GM12865 (cell line): ENCODE results near the gene MAMSTR.

Source experiments
- DNase-seq: peaks from one replicate; pipeline ENCODE4 v3.0.0; 2010; ENCODE audit warnings: low read depth
- H3K4me3 ChIP-seq: 2 replicates; pipeline ENCODE4 v1.5.1; 2011; ENCODE audit warnings: mild to moderate bottlenecking, low read depth, low read length, control low read depth
- CTCF ChIP-seq: IDR thresholded peaks from 2 replicates; pipeline ENCODE4 v1.5.1; 2011; ENCODE audit warnings: low read length, control low read depth, low read depth, inconsistent platforms; ENCODE audit not compliant: insufficient read depth; ENCODE audit errors: missing control alignments

Gene MAMSTR

GRCh38 chr19:48674216-48674809 lies 45.2 kb downstream of the MAMSTR start:
- no peak for DNase-seq
- no peak for TF ChIP-seq CTCF
- no peak overlapping the region for H3K4me3 ChIP-seq

- TF ChIP-seq CTCF: no peak
- H3K4me3 ChIP-seq: no peak overlapping the region
- DNase-seq: no peak
Observed at GRCh38 chr19:48673436-48674100, 46.0 kb downstream of the MAMSTR start.

- no peak within 1 kb of the TSS for H3K4me3 ChIP-seq
- DNase-seq: no peak
- no peak for TF ChIP-seq CTCF
Observed at GRCh38 chr19:48672994-48673393, 46.5 kb downstream of the MAMSTR start, which contains the start of gene NTN5. NTN5 (minus strand) TSS chr19:48673017; CDS start chr19:48670986, 2,031 bp downstream.

- DNase-seq: no peak
Observed at GRCh38 chr19:48671446-48671995, 48.0 kb downstream of the MAMSTR start.

GRCh38 chr19:48670699-48671445 lies 48.7 kb downstream of the MAMSTR start:
- no peak overlapping the region for H3K4me3 ChIP-seq
- no peak for DNase-seq
- TF ChIP-seq CTCF: no peak

More at GRCh38 chr19:48671446-48671995, 48.0 kb downstream of the MAMSTR start:
- no peak overlapping the region for H3K4me3 ChIP-seq
- no peak for TF ChIP-seq CTCF

- no peak for DNase-seq
- no peak overlapping the region for H3K4me3 ChIP-seq
- TF ChIP-seq CTCF: no peak
Observed at GRCh38 chr19:48669903-48670668, 49.4 kb downstream of the MAMSTR start.
